CD4-positive, CD25-positive, alpha-beta regulatory T cell (primary cell): ENCODE results near the gene ARSK. TPM values are rescaled to one million over a fixed set of nuclear protein-coding genes. Genes with fewer than 3 reads are reported as not detected.
"Not testable (repeated sequence)": the region's sequence is repeated elsewhere in the genome, so short reads cannot be mapped to it uniquely, and the experiment has no call there.

Experiments
- ATAC-seq, 2 donors: fragments of 150-1000 bp; cut with Tn5 transposase; one replicate each; pipeline ENCODE4 v1.10.0; 2021; ENCODE audit warnings: low read depth in 2 of 2, moderate number of reproducible peaks in 2 of 2, moderate library complexity in 1 of 2
- DNase-seq, 3 donors: peaks; one replicate each; pipeline versions ENCODE4 v3.0.0 to v3.0.0-alpha.2; 2012 to 2022; ENCODE audit warnings: mixed read lengths in 1 of 3
- H3K27ac ChIP-seq: one replicate; pipeline ENCODE4 v1.7.0; 2013; ENCODE audit warnings: mild to moderate bottlenecking, low read length; ENCODE audit not compliant: insufficient read depth, poor library complexity, severe bottlenecking
- H3K27me3 ChIP-seq: one replicate; pipeline ENCODE4 v1.7.0; 2013; ENCODE audit warnings: low read length; ENCODE audit not compliant: control insufficient read depth, insufficient read depth
- H3K36me3 ChIP-seq: one replicate; pipeline ENCODE4 v1.7.0; 2013; ENCODE audit warnings: mild to moderate bottlenecking, low read length, moderate library complexity; ENCODE audit not compliant: control insufficient read depth, insufficient read depth
- H3K4me1 ChIP-seq: 2 replicates; pipeline ENCODE4 v1.7.0; 2013; ENCODE audit warnings: mild to moderate bottlenecking, low read length; ENCODE audit not compliant: insufficient read depth, control insufficient read depth, poor library complexity, severe bottlenecking
- H3K4me3 ChIP-seq: one replicate; pipeline ENCODE4 v1.7.0; 2013; ENCODE audit warnings: low read depth, mild to moderate bottlenecking, low read length, moderate library complexity
- H3K9me3 ChIP-seq, 2 experiments: 1 replicate in 1 of 2; 2 replicates in 1 of 2; pipeline ENCODE4 v1.7.0; 2013; ENCODE audit warnings: low read length in 2 of 2, mild to moderate bottlenecking in 1 of 2, moderate library complexity in 1 of 2; ENCODE audit not compliant: control insufficient read depth in 2 of 2
- H3K27ac Mint-ChIP-seq, 3 donors: one replicate each; pipeline ENCODE4 v1.8.0; 2020 to 2022; ENCODE audit warnings: mild to moderate bottlenecking in 3 of 3, mixed read lengths in 3 of 3, moderate library complexity in 2 of 3
- H3K27me3 Mint-ChIP-seq: one replicate; pipeline ENCODE4 v1.8.0; 2022; ENCODE audit warnings: mild to moderate bottlenecking, mixed read lengths
- H3K36me3 Mint-ChIP-seq: one replicate; pipeline ENCODE4 v1.8.0; 2020; ENCODE audit warnings: mixed read lengths
- H3K4me1 Mint-ChIP-seq, 4 donors: one replicate each; pipeline ENCODE4 v1.8.0; 2020 to 2022; ENCODE audit warnings: mixed read lengths in 4 of 4, mild to moderate bottlenecking in 1 of 4
- H3K4me3 Mint-ChIP-seq, 4 donors: one replicate each; pipeline ENCODE4 v1.8.0; 2020 to 2022; ENCODE audit warnings: mild to moderate bottlenecking in 4 of 4, mixed read lengths in 4 of 4, moderate library complexity in 3 of 4
- H3K9me3 Mint-ChIP-seq, 7 donors: one replicate each; pipeline ENCODE4 v1.8.0; 2020 to 2022; ENCODE audit warnings: mixed read lengths in 7 of 7, mild to moderate bottlenecking in 3 of 7, moderate library complexity in 2 of 7
- polyA plus RNA-seq, 4 donors: library from polyadenylated mRNA; unstranded; fragments of 300-500 nt; fragmentation: Illumina TruSeq; gene quantifications; one replicate each; pipeline ENCODE4 v1.2.3, GENCODE V29; 2021
- total RNA-seq: library from RNA; stranded (reverse); gene quantifications from one replicate; pipeline ENCODE4 v1.2.3, GENCODE V29; 2022

Gene ARSK
- total and polyA plus RNA-seq, 5 donors from 2014 or later, result 3.8 to 10.8 (median 9.5) TPM

DNA sequence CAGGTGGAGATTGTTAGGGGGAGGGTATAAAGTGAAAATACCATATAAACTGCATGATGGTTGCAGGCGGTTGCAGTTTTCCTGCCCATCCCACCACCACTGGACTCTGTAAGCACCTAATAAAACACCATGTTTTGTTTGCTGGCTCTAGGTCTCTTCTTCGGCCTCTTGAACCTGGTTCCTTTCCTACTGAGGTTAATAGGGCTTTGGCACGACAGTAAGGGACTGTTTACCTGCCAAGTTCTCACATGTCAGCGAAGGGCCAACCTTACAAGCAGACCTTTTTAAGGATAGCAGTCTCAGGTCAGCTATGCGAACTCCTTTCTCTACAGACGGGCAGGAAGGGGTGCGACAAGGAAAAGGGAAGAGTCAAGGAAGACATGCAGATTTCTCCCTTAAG is 88.3 kb downstream of the ARSK start:
- Mint-ChIP-seq H3K4me1 (peaks cover 4 to 26% (median 18%) of the 10 kb centered on the region in 4 donors), H3K36me3 (no peaks in the 10 kb centered on the region), H3K27ac (no peak overlapping the region), H3K27me3 (peaks cover 15% of the 10 kb centered on the region), H3K9me3 (no peaks in the 10 kb centered on the region), H3K4me3 (no peak overlapping the region)
- H3K9me3 ChIP-seq, result no peaks in the 10 kb centered on the region
- no peaks in the 10 kb centered on the region for H3K36me3 ChIP-seq
- H3K4me3 ChIP-seq, result no peak overlapping the region
- peaks cover 12% of the 10 kb centered on the region for H3K4me1 ChIP-seq
- peaks cover 3% of the 10 kb centered on the region for H3K27me3 ChIP-seq
- ATAC-seq (no peak), DNase-seq (no peak)
- H3K27ac ChIP-seq, result no peak overlapping the region

DNA sequence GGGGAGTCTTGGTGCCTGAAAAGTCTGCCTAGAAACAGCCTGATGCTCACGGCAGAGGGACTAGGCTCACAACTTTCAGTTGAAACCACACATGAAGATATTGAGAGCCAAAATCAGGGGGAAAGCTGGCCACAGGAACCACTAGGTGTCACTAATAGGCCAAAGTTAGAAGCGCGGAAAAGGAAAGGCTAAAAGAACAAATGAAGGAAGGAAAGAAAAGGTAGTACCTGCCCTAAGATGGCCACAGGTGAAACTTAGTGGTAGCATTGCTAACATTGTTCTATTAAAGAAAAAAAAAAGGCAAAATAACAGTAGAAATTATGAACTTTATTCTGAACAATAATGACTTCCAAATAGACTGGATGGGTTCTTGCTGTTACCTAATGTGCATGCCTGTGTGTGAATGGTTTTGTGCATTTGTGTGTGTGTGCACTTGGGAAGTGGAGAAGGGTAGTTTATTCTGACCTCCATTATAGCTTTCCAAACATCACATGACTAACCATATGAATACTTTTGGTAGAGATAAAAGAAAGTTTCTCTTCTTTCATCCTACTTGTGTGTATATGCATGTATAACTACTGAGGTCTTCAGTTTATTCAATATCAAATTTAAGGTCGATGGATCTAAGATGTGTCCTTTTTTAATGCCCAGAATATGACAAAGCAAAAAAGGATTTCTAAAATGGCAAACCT is 89.6 kb downstream of the ARSK start:
- peak overlapping the region; percentile 4 to 50 (median 8) for H3K4me3 Mint-ChIP-seq

DNA sequence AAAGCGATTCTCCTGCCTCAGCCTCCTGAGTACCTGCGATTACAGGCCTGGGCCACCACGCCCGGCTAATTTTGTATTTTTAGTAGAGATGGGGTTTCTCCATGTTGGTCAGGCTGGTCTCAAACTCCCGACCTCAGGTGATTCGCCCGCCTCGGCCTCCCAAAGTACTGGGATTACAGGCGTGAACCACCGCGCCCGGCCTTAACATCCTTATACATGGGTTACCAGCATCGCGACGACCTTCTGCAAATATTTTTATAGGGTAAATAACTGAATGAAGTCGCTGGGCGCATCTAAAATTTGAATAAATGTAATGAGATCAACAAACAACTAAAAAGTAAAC is 91.3 kb downstream of the ARSK start:
- Histone ChIP-seq H3K4me1 (peaks cover 12% of the 10 kb centered on the region), H3K4me3 (peak overlapping the region; percentile 60), H3K27ac (peak overlapping the region; percentile 89)
- not testable (repeated sequence) for H3K9me3 ChIP-seq, H3K9me3 Mint-ChIP-seq, DNase-seq, H3K36me3 Mint-ChIP-seq, ATAC-seq, H3K27me3 ChIP-seq, H3K36me3 ChIP-seq
- Mint-ChIP-seq H3K4me1 (peaks cover 12 to 30% (median 23%) of the 10 kb centered on the region in 4 donors), H3K4me3 (peak overlapping the region; percentile 88 to 96 (median 92)), H3K27ac (peak overlapping the region; percentile 63 to 91 (median 82)), H3K27me3 (peaks cover 10% of the 10 kb centered on the region)

More for the DNA sequence above, 89.6 kb downstream of the ARSK start:
- Mint-ChIP-seq H3K36me3 (no peaks in the 10 kb centered on the region), H3K27ac (peak overlapping the region in 2 of 3 donors; percentile 53 to 73), H3K4me1 (peaks cover 6 to 28% (median 21%) of the 10 kb centered on the region in 4 donors), H3K9me3 (no peaks in the 10 kb centered on the region), H3K27me3 (peaks cover 10% of the 10 kb centered on the region)
- Histone ChIP-seq H3K9me3 (no peaks in the 10 kb centered on the region), H3K27ac (peak overlapping the region; percentile 39), H3K36me3 (no peaks in the 10 kb centered on the region), H3K27me3 (no peaks in the 10 kb centered on the region), H3K4me1 (peaks cover 12% of the 10 kb centered on the region), H3K4me3 (peak overlapping the region; percentile 21)
- DNase-seq, result peak in 2 of 3 donors; percentile 43 to 76
- no peak for ATAC-seq

DNA sequence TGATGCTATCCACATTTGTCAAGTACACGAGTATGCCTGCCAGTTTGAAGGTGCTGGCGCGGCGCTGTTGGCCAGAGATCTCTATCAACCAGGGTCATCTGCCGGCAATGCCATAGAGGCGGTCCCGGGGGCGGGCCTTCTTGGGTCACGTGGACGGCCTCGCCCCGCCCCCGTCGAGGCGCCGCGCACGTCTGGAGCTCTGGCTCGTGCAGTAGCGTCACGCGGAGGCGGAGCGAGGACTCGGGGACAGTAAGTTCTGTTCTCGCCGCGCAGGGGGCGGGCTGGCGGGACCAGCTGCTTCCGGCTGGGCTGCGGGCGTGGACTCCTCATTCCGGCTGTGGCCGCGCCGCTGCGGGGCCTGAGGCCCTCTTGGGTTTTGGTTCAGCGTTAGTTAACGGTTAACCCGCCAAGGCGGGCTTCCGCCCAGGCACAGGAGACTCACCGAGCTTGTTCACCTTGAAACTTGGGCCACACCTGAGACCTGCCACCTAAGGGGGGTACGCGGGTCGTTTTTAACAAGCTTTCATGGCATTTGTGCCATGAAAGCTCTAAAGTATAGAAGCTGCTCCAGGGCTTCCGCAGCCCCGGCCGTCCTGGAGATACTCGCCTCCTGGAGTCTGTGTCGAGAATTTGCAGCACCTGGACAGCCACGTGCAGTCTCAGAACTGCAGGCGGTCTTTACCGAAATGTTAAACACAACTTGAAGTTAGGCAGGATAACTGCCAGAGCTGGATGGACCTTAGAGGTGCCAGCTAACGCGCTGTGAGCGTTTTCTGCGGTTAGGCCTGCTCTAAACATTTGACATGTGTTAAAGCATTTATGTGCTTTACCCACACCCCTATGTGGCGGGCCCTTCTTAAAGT is 91.9 kb downstream of the ARSK start, which contains the start of gene RFESD:
RFESD (plus strand) TSS at position 209 of the 863 bp plus-strand sequence. CDS start 5,495 bp downstream, outside the sequence.
- Mint-ChIP-seq H3K36me3 (no peaks in the 10 kb centered on the region), H3K27me3 (peaks cover 9% of the 10 kb centered on the region), H3K9me3 (no peaks in the 10 kb centered on the region), H3K4me3 (peak within 1 kb of the TSS; percentile 88 to 96 (median 92)), H3K4me1 (peaks cover 12 to 30% (median 23%) of the 10 kb centered on the region in 4 donors), H3K27ac (peak within 1 kb of the TSS; percentile 74 to 94 (median 91))
- H3K9me3 ChIP-seq, result no peaks in the 10 kb centered on the region
- peak within 1 kb of the TSS; percentile 89 for H3K27ac ChIP-seq
- H3K36me3 ChIP-seq, result no peaks in the 10 kb centered on the region
- H3K4me3 ChIP-seq, result peak within 1 kb of the TSS; percentile 78
- ATAC-seq, result peak; percentile 94 to 96
- H3K4me1 ChIP-seq, result peaks cover 12% of the 10 kb centered on the region
- peak; percentile 90 to 97 (median 92) for DNase-seq
- no peaks in the 10 kb centered on the region for H3K27me3 ChIP-seq

DNA sequence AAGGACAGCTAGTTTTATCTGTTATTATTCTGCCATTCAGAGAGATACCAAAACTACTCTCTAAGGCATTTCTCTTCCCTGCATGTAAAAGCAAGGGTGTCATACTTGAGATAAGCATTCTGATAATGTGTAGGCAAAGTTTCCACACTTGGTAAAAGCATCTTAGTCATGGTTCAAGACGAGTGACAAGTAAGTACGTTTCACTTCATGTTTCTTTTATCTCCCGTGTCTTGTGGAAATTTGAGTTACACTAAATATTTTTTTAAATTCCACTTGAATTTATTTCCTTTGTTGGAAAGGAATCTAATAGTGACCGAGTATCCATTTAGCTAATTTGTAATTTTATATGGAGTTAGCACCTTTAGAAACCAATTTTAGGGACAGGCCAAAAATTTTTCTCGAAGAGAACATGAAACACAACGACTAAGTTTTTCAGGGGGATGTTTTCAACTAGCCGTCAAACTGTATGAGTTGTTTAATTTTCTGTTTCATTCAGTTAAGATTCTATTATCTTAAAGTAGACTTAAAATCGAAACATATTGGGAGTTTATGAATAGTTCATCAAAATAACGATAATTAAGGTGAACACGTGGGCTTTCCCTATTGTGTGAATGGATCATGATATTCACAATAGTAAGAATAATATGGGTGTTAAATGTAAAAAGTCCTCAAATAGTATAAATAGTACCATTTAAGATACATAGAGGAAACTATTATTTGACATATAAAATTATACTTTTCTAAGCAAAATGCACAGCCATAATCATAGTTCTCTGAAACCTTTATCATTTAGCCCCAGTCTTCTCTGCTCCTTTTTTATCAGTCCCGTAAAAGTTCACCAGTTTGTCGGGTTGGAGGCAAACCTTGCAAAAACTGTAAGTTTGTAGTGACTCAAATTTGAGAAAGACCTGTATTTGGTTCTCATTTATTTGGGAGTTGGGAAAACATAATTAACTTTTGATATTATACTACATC is 93.3 kb downstream of the ARSK start:
- H3K36me3 ChIP-seq, result peaks cover under 1% of the 10 kb centered on the region
- Mint-ChIP-seq H3K27ac (peak overlapping the region in 1 of 3 donors; percentile 91), H3K9me3 (no peaks in the 10 kb centered on the region), H3K4me3 (peak overlapping the region; percentile 22 to 61 (median 40)), H3K4me1 (peaks cover 12 to 30% (median 23%) of the 10 kb centered on the region in 4 donors), H3K27me3 (peaks cover 6% of the 10 kb centered on the region), H3K36me3 (peaks cover 12% of the 10 kb centered on the region)
- no peak overlapping the region for H3K27ac ChIP-seq
- H3K4me3 ChIP-seq, result peak overlapping the region; percentile 78
- no peaks in the 10 kb centered on the region for H3K27me3 ChIP-seq
- DNase-seq (peak in 1 of 3 donors; percentile 52), ATAC-seq (no peak)
- H3K9me3 ChIP-seq, result no peaks in the 10 kb centered on the region
- H3K4me1 ChIP-seq, result peaks cover 12% of the 10 kb centered on the region

DNA sequence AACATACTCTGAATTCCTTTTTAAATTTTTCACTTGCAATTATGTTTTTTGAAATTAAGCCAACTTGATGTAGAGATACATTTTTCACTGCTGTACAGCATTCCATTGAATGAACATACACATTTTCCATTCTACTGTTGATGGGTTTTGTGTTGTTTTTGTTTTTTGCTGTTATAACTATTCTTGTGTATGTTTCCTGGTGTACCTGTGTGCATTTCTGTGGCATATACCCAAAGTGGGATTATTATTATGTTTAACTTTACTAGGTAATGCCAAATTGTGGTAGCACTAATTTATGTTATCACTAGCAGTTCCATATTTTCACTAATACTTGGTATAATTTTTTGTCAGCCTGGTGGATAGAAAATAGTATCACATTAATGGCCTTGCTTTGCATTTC is 94.4 kb downstream of the ARSK start:
- no peak overlapping the region for H3K27ac Mint-ChIP-seq
- ATAC-seq (no peak), DNase-seq (no peak)
- H3K9me3 Mint-ChIP-seq, result no peaks in the 10 kb centered on the region
- peaks cover 12 to 26% (median 20%) of the 10 kb centered on the region in 4 donors for H3K4me1 Mint-ChIP-seq
- H3K27me3 Mint-ChIP-seq, result peaks cover 6% of the 10 kb centered on the region
- Histone ChIP-seq H3K36me3 (peaks cover 3% of the 10 kb centered on the region), H3K4me3 (no peak overlapping the region), H3K27me3 (no peaks in the 10 kb centered on the region), H3K4me1 (peaks cover 12% of the 10 kb centered on the region), H3K27ac (no peak overlapping the region), H3K9me3 (no peaks in the 10 kb centered on the region)
- peaks cover 13% of the 10 kb centered on the region for H3K36me3 Mint-ChIP-seq
- H3K4me3 Mint-ChIP-seq, result peak overlapping the region in 1 of 4 donors; percentile 44
